ENCODE results near the gene CYP2E1. TPM values are rescaled to one million over a fixed set of nuclear protein-coding genes. Genes with fewer than 3 reads are reported as not detected.

Gene CYP2E1
- total and polyA plus RNA-seq, 2 donors (not counting 1 experiment from before 2014, with no cell fraction given): 1.1 to 1.3 TPM

DNA sequence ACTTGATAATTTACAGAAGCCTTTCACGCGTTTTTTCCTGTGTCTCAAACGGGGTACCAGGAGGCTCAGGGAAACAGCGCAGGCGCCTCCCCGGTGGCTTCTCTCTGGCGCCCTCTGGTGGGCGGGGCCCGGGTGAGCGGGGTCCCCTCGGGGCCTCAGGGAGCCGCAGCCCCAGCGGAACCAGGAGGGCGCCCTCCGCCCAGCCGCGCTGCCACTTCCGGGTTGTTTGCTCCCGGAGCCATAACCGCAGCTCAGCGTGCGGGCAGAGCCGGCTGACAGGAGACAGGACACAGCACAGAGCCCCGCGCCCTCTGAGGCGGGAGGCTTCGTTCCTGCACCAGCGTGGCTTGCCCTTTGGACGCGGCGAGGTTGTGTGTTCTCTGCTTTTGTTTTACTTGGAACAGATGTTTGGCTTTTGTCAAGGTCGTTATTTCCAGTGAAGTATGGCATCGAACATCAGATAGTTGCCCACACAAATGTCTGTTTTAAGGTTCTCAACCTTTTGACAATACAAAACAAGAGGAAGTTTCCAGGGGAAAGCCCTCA, 6.9 kb upstream of the CYP2E1 start:
- no peak overlapping the region for H3K27ac ChIP-seq (ENCODE audit: low read length in 2 of 2)
- peaks cover 13% of the 10 kb centered on the region for H3K4me1 Mint-ChIP-seq
- peaks cover 5% of the 10 kb centered on the region for H3K9me3 Mint-ChIP-seq (ENCODE audit: insufficient read depth)
- H3K4me2 ChIP-seq (replicated peaks; ENCODE audit: low read depth, low read length, poor library complexity, severe bottlenecking): peak overlapping the region; percentile 74
- CTCF ChIA-PET: interaction anchor here (1.5 to 3.2 kb wide), 2 partner anchors 191 to 242 kb away, joined by 4 to 32 read pairs; no protein-coding TSS in a partner anchor
- ATAC-seq (ENCODE audit: low read depth) (peak; percentile 100), DNase-seq (peak; percentile 88)
- H3K36me3 ChIP-seq (replicated peaks in 1 of 2; ENCODE audit: control extremely low read depth in 1 of 2, control insufficient read depth in 1 of 2, extremely low read depth in 1 of 2, insufficient read depth in 2 of 2, low read length in 1 of 2): no peaks in the 10 kb centered on the region
- peak overlapping the region; percentile 76 for H2AFZ ChIP-seq (ENCODE audit: insufficient read depth, low read depth, low read length, poor library complexity, severe bottlenecking)
- POLR2A ChIA-PET: no interaction called here
- no peaks in the 10 kb centered on the region for H3K79me2 ChIP-seq (ENCODE audit: control insufficient read depth, insufficient read depth, low read length)
- peak overlapping the region; percentile 9 to 65 (median 52) for H3K4me3 ChIP-seq (ENCODE audit: control extremely low read depth in 1 of 5, extremely low read depth in 1 of 5, insufficient read depth in 1 of 5, low read depth in 2 of 5, low read length in 4 of 5)
- no peaks in the 10 kb centered on the region for H3K27me3 ChIP-seq (replicated peaks in 1 of 4; ENCODE audit: control extremely low read depth in 1 of 4, control insufficient read depth in 3 of 4, insufficient read depth in 4 of 4, low read length in 3 of 4)
- 2% methylated on average over 31 of the region's 33 CpGs for WGBS (ENCODE audit: insufficient coverage)
- no peak overlapping the region for H3K27ac Mint-ChIP-seq
- H3K9me3 ChIP-seq (ENCODE audit: control extremely low read depth in 1 of 3, control insufficient read depth in 2 of 3, insufficient read depth in 1 of 3, low read length in 2 of 3): peaks cover 0 to 9% (median 8%) of the 10 kb centered on the region in 3 donors
- peak overlapping the region; percentile 70 for H3K4me3 Mint-ChIP-seq
- H3K4me1 ChIP-seq (ENCODE audit: control insufficient read depth in 2 of 2, insufficient read depth in 2 of 2, low read length in 2 of 2): peaks cover 4 to 12% of the 10 kb centered on the region in 2 donors
- peak overlapping the region; percentile 62 for H3K9ac ChIP-seq (ENCODE audit: low read length)
- intact Hi-C loops (cut with micrococcal nuclease): loop anchor here (1.0 to 10.0 kb wide), 4 partner anchors 85 to 258 kb away; no protein-coding TSS in a partner anchor
- H3K27me3 Mint-ChIP-seq: peaks cover 16% of the 10 kb centered on the region
- no peak for TF ChIP-seq EZH2 (IDR thresholded peaks at IDR 0.05; ENCODE audit: borderline replicate concordance, insufficient read depth, low read depth, low read length, poor library complexity, severe bottlenecking)
- peak; percentile 95 for TF ChIP-seq CTCF (IDR thresholded peaks at IDR 0.05)
- no peaks in the 10 kb centered on the region for H4K20me1 ChIP-seq (ENCODE audit: control insufficient read depth, insufficient read depth, low read length, poor library complexity, severe bottlenecking)

DNA sequence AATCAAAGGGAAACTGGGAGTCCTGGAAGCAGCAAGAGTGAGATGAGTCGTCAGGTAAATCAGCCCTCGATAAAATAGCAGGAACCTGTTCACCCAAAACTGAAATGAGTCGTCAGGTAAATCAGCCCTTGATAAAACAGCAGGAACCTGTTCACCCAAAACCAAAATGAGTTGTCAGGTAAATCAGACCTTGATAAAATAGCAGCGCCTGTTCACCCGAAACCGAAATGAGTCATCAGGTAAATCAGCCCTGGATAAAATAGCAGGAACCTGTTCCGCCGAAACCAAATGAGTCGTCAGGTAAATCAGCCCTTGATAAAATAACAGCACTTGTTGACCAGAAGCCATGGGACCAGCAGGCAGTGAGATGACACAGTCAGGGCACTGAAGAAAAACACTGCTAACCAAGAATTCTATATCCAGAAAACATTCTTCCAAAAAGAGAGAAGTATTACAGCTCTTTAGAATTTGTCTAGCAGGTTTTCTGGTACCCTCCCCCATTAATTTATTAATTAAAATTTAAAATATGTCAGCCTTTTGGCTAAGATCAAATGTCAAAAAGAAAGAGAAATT, 3.4 kb upstream of the CYP2E1 start:
- Histone ChIP-seq H3K27ac (ENCODE audit: low read length in 2 of 2) (no peak overlapping the region), H3K4me2 (replicated peaks; ENCODE audit: low read depth, low read length, poor library complexity, severe bottlenecking) (no peak overlapping the region), H3K9ac (ENCODE audit: low read length) (no peak overlapping the region), H3K36me3 (replicated peaks in 1 of 2; ENCODE audit: control extremely low read depth in 1 of 2, control insufficient read depth in 1 of 2, extremely low read depth in 1 of 2, insufficient read depth in 2 of 2, low read length in 1 of 2) (no peaks in the 10 kb centered on the region), H3K27me3 (replicated peaks in 1 of 4; ENCODE audit: control extremely low read depth in 1 of 4, control insufficient read depth in 3 of 4, insufficient read depth in 4 of 4, low read length in 3 of 4) (peaks cover 0 to 25% (median 8%) of the 10 kb centered on the region in 4 experiments), H3K79me2 (ENCODE audit: control insufficient read depth, insufficient read depth, low read length) (no peaks in the 10 kb centered on the region), H3K4me1 (ENCODE audit: control insufficient read depth in 2 of 2, insufficient read depth in 2 of 2, low read length in 2 of 2) (peaks cover 10 to 18% of the 10 kb centered on the region in 2 donors), H2AFZ (ENCODE audit: insufficient read depth, low read depth, low read length, poor library complexity, severe bottlenecking) (no peak overlapping the region), H4K20me1 (ENCODE audit: control insufficient read depth, insufficient read depth, low read length, poor library complexity, severe bottlenecking) (no peaks in the 10 kb centered on the region), H3K4me3 (ENCODE audit: control extremely low read depth in 1 of 5, extremely low read depth in 1 of 5, insufficient read depth in 1 of 5, low read depth in 2 of 5, low read length in 4 of 5) (no peak overlapping the region), H3K9me3 (ENCODE audit: control extremely low read depth in 1 of 3, control insufficient read depth in 2 of 3, insufficient read depth in 1 of 3, low read length in 2 of 3) (peaks cover 0 to 34% (median 9%) of the 10 kb centered on the region in 3 donors)
- intact Hi-C loops (cut with micrococcal nuclease): loop anchor here (5.0 to 10.0 kb wide), 3 partner anchors 89 to 261 kb away; no protein-coding TSS in a partner anchor
- Mint-ChIP-seq H3K4me1 (peaks cover 16% of the 10 kb centered on the region), H3K27me3 (peaks cover 18% of the 10 kb centered on the region), H3K4me3 (no peak overlapping the region), H3K27ac (no peak overlapping the region), H3K9me3 (ENCODE audit: insufficient read depth) (peaks cover 5% of the 10 kb centered on the region)
- ChIA-PET CTCF (interaction anchor here (1.0 kb wide), 1 partner anchor 194 kb away, joined by 3 read pairs; no protein-coding TSS in a partner anchor), POLR2A (no interaction called here)
- no peak for DNase-seq
- 86% methylated on average over 9 of the region's 9 CpGs for WGBS (ENCODE audit: insufficient coverage)
- ATAC-seq (ENCODE audit: low read depth): no peak
- no peak for TF ChIP-seq CTCF (IDR thresholded peaks at IDR 0.05)
- no peak for TF ChIP-seq EZH2 (IDR thresholded peaks at IDR 0.05; ENCODE audit: borderline replicate concordance, insufficient read depth, low read depth, low read length, poor library complexity, severe bottlenecking)
